Stimulated activated CD4-positive, alpha-beta T cell treated with anti-CD3 and anti-CD28 coated beads, Interleukin-4, amount 100 ng/mL, for 48 hours (primary cell): ENCODE measurements around the gene FAM240A.
"Not testable (repeated sequence)": the region's sequence is repeated elsewhere in the genome, so short reads cannot be mapped to it uniquely, and the experiment has no call there.

Experiments
- DNase-seq, 2 donors: peaks; one replicate each; pipeline ENCODE4 v3.0.0-alpha.2; 2020; ENCODE audit warnings: low read depth in 2 of 2

Gene FAM240A

GRCh38 chr3:46586738-46587246, 25.5 kb upstream of the FAM240A start:
- no peak for DNase-seq

GRCh38 chr3:46587268-46587667, 25.1 kb upstream of the FAM240A start:
- DNase-seq, result not testable (repeated sequence)

- no peak for DNase-seq
Observed at GRCh38 chr3:46593274-46593862, 19.0 kb upstream of the FAM240A start.

- no peak for DNase-seq
Observed at GRCh38 chr3:46593979-46594378, 18.3 kb upstream of the FAM240A start.

GRCh38 chr3:46594723-46595122, 17.6 kb upstream of the FAM240A start:
- no peak for DNase-seq

- DNase-seq, result no peak
Observed at GRCh38 chr3:46595819-46596314, 16.5 kb upstream of the FAM240A start.

- no peak for DNase-seq
Observed at GRCh38 chr3:46599590-46599989, 12.7 kb upstream of the FAM240A start.

- no peak for DNase-seq
Observed at GRCh38 chr3:46603446-46604046, 8.8 kb upstream of the FAM240A start.

GRCh38 chr3:46604127-46604526, 8.2 kb upstream of the FAM240A start:
- DNase-seq, result no peak

GRCh38 chr3:46607603-46608028, 4.7 kb upstream of the FAM240A start:
- DNase-seq, result no peak

GRCh38 chr3:46609212-46609721, 3.1 kb upstream of the FAM240A start:
- no peak for DNase-seq

- no peak for DNase-seq
Observed at GRCh38 chr3:46609944-46610722, 2.2 kb upstream of the FAM240A start.

- no peak for DNase-seq
Observed at GRCh38 chr3:46613313-46614005, 1.1 kb downstream of the FAM240A start.

- DNase-seq, result no peak
Observed at GRCh38 chr3:46614431-46614830, 2.1 kb downstream of the FAM240A start.

GRCh38 chr3:46615050-46615775, 2.9 kb downstream of the FAM240A start:
- DNase-seq, result no peak

GRCh38 chr3:46615976-46616375, 3.7 kb downstream of the FAM240A start:
- no peak for DNase-seq

- DNase-seq, result no peak
Observed at GRCh38 chr3:46617941-46618340, 5.6 kb downstream of the FAM240A start.

- DNase-seq, result no peak
Observed at GRCh38 chr3:46619845-46620778, 7.8 kb downstream of the FAM240A start.

GRCh38 chr3:46624533-46624932, 12.2 kb downstream of the FAM240A start:
- no peak for DNase-seq

GRCh38 chr3:46624975-46625490, 12.7 kb downstream of the FAM240A start:
- no peak for DNase-seq
